ENCODE results near the gene ANKRD28. TPM values are rescaled to one million over a fixed set of nuclear protein-coding genes. Genes with fewer than 3 reads are reported as not detected.

Gene ANKRD28
- total RNA-seq, 1 experiment from 2014 or later, result 53.0 TPM

DNA sequence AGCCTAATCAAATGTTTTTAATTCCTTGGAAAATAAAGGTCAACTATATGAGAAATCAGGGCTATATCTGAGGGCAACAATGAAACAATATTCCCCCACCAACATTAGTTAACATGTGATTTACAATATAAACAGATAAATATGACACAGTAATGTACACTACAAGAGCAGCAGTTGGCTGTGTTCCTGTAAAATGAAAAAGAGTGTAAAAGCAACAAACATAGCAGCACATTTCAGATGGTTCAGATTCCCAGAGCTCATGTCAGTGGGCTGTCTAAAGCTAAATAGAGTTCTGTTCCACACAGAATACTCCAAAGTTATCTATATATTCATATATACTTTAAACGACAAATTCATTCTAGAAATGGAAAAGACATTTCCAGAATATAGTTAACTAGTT, 42.6 kb downstream of the ANKRD28 start:
- peaks cover 11% of the 10 kb centered on the region; the same call in 1 of the 2 replicates for H3K36me3 ChIP-seq (ENCODE audit: low read depth, low read length)
- TF ChIP-seq EZH2phosphoT487 (IDR thresholded peaks at IDR 0.05; ENCODE audit: borderline replicate concordance, low read length) (no peak), EZH2 (IDR thresholded peaks at IDR 0.05; ENCODE audit: low read length, unreplicated experiment) (no peak)
- TF ChIP-seq, protein P1, sequence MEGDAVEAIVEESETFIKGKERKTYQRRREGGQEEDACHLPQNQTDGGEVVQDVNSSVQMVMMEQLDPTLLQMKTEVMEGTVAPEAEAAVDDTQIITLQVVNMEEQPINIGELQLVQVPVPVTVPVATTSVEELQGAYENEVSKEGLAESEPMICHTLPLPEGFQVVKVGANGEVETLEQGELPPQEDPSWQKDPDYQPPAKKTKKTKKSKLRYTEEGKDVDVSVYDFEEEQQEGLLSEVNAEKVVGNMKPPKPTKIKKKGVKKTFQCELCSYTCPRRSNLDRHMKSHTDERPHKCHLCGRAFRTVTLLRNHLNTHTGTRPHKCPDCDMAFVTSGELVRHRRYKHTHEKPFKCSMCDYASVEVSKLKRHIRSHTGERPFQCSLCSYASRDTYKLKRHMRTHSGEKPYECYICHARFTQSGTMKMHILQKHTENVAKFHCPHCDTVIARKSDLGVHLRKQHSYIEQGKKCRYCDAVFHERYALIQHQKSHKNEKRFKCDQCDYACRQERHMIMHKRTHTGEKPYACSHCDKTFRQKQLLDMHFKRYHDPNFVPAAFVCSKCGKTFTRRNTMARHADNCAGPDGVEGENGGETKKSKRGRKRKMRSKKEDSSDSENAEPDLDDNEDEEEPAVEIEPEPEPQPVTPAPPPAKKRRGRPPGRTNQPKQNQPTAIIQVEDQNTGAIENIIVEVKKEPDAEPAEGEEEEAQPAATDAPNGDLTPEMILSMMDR (conservative IDR thresholded peaks at IDR 0.05; ENCODE audit: low read depth, low read length), result no peak
- no peak overlapping the region for H3K27ac ChIP-seq (ENCODE audit: low read length)
- H3K9ac ChIP-seq (ENCODE audit: low read length), result no peak overlapping the region
- no peaks in the 10 kb centered on the region for H3K9me3 ChIP-seq (ENCODE audit: low read length)
- H3K27me3 ChIP-seq (ENCODE audit: low read length), result no peaks in the 10 kb centered on the region
- no peaks in the 10 kb centered on the region for H3K79me2 ChIP-seq (ENCODE audit: low read length)
- no peak overlapping the region for H3K4me2 ChIP-seq (ENCODE audit: low read length)
- POLR2A ChIA-PET (ENCODE audit: unreplicated experiment), result no interaction called here
- CTCF ChIA-PET, result interaction anchor here (0.6 kb wide), 1 partner anchor 65 kb away, joined by 3 read pairs; no protein-coding TSS in a partner anchor
- H3F3A ChIP-seq (ENCODE audit: low read length, unreplicated experiment), result no peaks in the 10 kb centered on the region
- H4K20me1 ChIP-seq (ENCODE audit: low read length), result no peaks in the 10 kb centered on the region
- no peak overlapping the region for H3K4me3 ChIP-seq (ENCODE audit: low read length)
- no peak overlapping the region for H2AFZ ChIP-seq (ENCODE audit: low read length)
- no peaks in the 10 kb centered on the region for H3K9me2 ChIP-seq (replicated peaks; ENCODE audit: low read length)
- BruUV-seq (replicated peaks), result no TSS peak
- DNase-seq (no peak), ATAC-seq (no peak)
- peaks cover 15% of the 10 kb centered on the region for H3K4me1 ChIP-seq (ENCODE audit: insufficient read depth, low read length)
- intact Hi-C loops (cut with micrococcal nuclease), result no loop called here

- TF ChIP-seq EZH2phosphoT487 (IDR thresholded peaks at IDR 0.05; ENCODE audit: borderline replicate concordance, low read length), result no peak
- TF ChIP-seq EZH2 (IDR thresholded peaks at IDR 0.05; ENCODE audit: low read length, unreplicated experiment), result no peak
- TF ChIP-seq, protein P1 (conservative IDR thresholded peaks at IDR 0.05; ENCODE audit: low read depth, low read length), result no peak
- no peaks in the 10 kb centered on the region for H3K27me3 ChIP-seq (ENCODE audit: low read length)
- intact Hi-C loops (cut with micrococcal nuclease), result no loop called here
- POLR2A ChIA-PET (ENCODE audit: unreplicated experiment), result interaction anchor here (0.9 kb wide), 1 partner anchor 120 kb away, joined by 3 read pairs; no protein-coding TSS in a partner anchor
- H3K79me2 ChIP-seq (ENCODE audit: low read length), result no peaks in the 10 kb centered on the region
- BruUV-seq (replicated peaks), result no TSS peak
- no peak overlapping the region for H2AFZ ChIP-seq (ENCODE audit: low read length)
- no peaks in the 10 kb centered on the region for H4K20me1 ChIP-seq (ENCODE audit: low read length)
- H3K9ac ChIP-seq (ENCODE audit: low read length), result no peak overlapping the region
- peaks cover 15% of the 10 kb centered on the region; the same call in 1 of the 2 replicates for H3K36me3 ChIP-seq (ENCODE audit: low read depth, low read length)
- no peaks in the 10 kb centered on the region for H3K9me3 ChIP-seq (ENCODE audit: low read length)
- H3K9me2 ChIP-seq (replicated peaks; ENCODE audit: low read length), result no peaks in the 10 kb centered on the region
- no peak overlapping the region for H3K4me3 ChIP-seq (ENCODE audit: low read length)
- H3K4me1 ChIP-seq (ENCODE audit: insufficient read depth, low read length), result peaks cover 15% of the 10 kb centered on the region
- CTCF ChIA-PET, result no interaction called here
- H3K4me2 ChIP-seq (ENCODE audit: low read length), result peak overlapping the region; percentile 17
- peak overlapping the region; percentile 21 for H3K27ac ChIP-seq (ENCODE audit: low read length)
- ATAC-seq, result peak; percentile 57
- H3F3A ChIP-seq (ENCODE audit: low read length, unreplicated experiment), result no peaks in the 10 kb centered on the region
- peak; percentile 65 for DNase-seq
Measured at GRCh38 chr3:15754047-15754446, 43.7 kb downstream of the ANKRD28 start.

- intact Hi-C loops (cut with micrococcal nuclease), result no loop called here
- TF ChIP-seq, protein P1 (conservative IDR thresholded peaks at IDR 0.05; ENCODE audit: low read depth, low read length), result no peak
- no peak for TF ChIP-seq EZH2 (IDR thresholded peaks at IDR 0.05; ENCODE audit: low read length, unreplicated experiment)
- no peak for TF ChIP-seq EZH2phosphoT487 (IDR thresholded peaks at IDR 0.05; ENCODE audit: borderline replicate concordance, low read length)
- no peaks in the 10 kb centered on the region for H4K20me1 ChIP-seq (ENCODE audit: low read length)
- POLR2A ChIA-PET (ENCODE audit: unreplicated experiment), result interaction anchor here (0.9 kb wide), 1 partner anchor 119 kb away, joined by 3 read pairs; no protein-coding TSS in a partner anchor
- no peaks in the 10 kb centered on the region for H3K9me2 ChIP-seq (replicated peaks; ENCODE audit: low read length)
- peaks cover 15% of the 10 kb centered on the region for H3K4me1 ChIP-seq (ENCODE audit: insufficient read depth, low read length)
- no TSS peak for BruUV-seq (replicated peaks)
- H3K27ac ChIP-seq (ENCODE audit: low read length), result peak overlapping the region; percentile 21
- peak; percentile 60 for ATAC-seq
- H3K79me2 ChIP-seq (ENCODE audit: low read length), result no peaks in the 10 kb centered on the region
- DNase-seq, result peak; percentile 45
- H3K27me3 ChIP-seq (ENCODE audit: low read length), result no peaks in the 10 kb centered on the region
- no peak overlapping the region for H3K4me3 ChIP-seq (ENCODE audit: low read length)
- no peak overlapping the region for H2AFZ ChIP-seq (ENCODE audit: low read length)
- no peak overlapping the region for H3K9ac ChIP-seq (ENCODE audit: low read length)
- peaks cover 19% of the 10 kb centered on the region; the same call in 1 of the 2 replicates for H3K36me3 ChIP-seq (ENCODE audit: low read depth, low read length)
- no peaks in the 10 kb centered on the region for H3F3A ChIP-seq (ENCODE audit: low read length, unreplicated experiment)
- CTCF ChIA-PET, result interaction anchor here (1.0 kb wide), 1 partner anchor 44 kb away, joined by 3 read pairs; the partner anchor contains the start of gene ANKRD28
- no peak overlapping the region for H3K4me2 ChIP-seq (ENCODE audit: low read length)
- no peaks in the 10 kb centered on the region for H3K9me3 ChIP-seq (ENCODE audit: low read length)
Measured at GRCh38 chr3:15753056-15753710, 44.6 kb downstream of the ANKRD28 start.

All from PC-3 (cell line).